B cell (primary cell): ENCODE measurements around the gene UPF1.

Source experiments
- EZH2 ChIP-seq: IDR thresholded peaks from 2 replicates; pipeline ENCODE4 v1.6.1; 2012; ENCODE audit warnings: borderline replicate concordance, low read depth, mild to moderate bottlenecking, moderate library complexity, low read length; ENCODE audit not compliant: insufficient read depth, poor library complexity, severe bottlenecking
- TF ChIP-seq, protein P1 (sequence below): fragments of 200-600 bp; IDR thresholded peaks from one replicate; pipeline ENCODE4 v1.8.0; 2022; ENCODE audit warnings: antibody characterized with exemption, mild to moderate bottlenecking

DNA sequence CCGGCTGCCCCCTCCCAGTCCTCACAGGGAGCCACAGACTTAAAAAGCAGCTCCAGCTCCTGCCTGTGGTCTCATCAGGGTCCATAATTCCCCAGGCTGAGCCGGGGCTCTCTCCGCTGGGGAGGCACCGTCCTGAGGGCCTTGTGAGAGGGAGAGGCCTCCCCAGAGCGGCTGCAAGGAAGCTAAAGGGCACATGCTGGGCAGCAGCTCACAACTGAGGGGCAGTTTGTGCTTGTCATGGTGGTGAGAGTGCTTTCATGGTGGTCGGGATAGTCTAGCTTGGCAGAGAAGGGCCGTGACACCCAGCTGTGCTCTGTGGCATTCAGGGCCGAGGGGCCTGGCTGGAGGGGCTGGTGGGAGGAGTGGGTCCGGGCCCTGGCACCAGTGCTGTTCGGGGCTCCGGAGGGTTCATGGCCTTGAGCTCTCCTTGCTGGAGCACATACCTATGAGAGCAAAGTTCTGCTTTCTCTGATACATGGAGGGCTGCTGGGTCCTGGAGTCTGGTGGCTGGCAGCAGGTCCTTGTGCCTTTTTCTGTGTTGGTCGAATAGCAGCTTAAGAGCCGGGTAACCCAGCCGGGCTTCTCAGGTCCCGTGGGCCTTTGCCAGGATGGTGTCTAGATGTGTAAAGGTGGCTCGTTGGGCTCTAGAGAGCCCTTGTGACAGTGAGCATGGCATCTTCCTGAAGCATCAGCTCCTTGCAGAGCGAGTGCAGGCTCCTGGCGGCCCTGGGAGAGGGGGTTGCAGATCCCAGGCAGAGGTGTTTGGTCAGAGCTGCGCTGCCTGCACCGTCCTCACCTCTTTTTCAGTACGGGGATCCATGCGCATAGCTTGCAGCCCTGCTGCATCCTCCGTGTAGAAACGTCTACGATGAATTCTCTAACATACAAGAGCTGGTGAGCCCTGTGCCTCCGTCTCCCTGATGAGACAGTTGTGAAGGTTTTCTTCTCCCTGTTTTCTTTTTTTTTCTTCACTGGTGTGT, 8.8 kb downstream of the UPF1 start:
- TF ChIP-seq, protein P1, sequence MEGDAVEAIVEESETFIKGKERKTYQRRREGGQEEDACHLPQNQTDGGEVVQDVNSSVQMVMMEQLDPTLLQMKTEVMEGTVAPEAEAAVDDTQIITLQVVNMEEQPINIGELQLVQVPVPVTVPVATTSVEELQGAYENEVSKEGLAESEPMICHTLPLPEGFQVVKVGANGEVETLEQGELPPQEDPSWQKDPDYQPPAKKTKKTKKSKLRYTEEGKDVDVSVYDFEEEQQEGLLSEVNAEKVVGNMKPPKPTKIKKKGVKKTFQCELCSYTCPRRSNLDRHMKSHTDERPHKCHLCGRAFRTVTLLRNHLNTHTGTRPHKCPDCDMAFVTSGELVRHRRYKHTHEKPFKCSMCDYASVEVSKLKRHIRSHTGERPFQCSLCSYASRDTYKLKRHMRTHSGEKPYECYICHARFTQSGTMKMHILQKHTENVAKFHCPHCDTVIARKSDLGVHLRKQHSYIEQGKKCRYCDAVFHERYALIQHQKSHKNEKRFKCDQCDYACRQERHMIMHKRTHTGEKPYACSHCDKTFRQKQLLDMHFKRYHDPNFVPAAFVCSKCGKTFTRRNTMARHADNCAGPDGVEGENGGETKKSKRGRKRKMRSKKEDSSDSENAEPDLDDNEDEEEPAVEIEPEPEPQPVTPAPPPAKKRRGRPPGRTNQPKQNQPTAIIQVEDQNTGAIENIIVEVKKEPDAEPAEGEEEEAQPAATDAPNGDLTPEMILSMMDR = no peak
- TF ChIP-seq EZH2 = no peak
